Measurements from ENCODE around the gene NHSL1. TPM values are rescaled to one million over a fixed set of nuclear protein-coding genes. Genes with fewer than 3 reads are reported as not detected.

Gene NHSL1
- total and polyA plus RNA-seq, 7 donors: 0.08 to 2.3 (median 1.2) TPM

DNA sequence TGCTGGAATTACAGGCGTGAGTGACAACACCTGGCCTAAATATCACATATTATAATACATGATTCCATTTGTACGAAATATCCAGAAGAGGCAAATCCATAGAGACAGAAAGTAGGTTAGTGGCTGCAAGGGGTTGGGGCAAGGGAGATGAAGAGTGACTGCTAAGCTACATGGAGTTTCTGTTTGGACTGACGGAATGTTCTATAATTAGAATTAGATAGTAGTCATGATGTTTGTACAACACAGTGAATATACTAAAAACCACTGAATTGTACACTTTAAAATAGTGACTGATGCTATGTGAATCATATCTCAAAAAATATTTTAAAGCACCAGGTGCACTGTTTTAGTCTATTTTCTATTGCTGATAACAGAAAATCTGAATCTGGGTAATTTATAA lies 99.0 kb downstream of the NHSL1 start:
- no peak overlapping the region for H3K4me3 ChIP-seq
- no peak overlapping the region for H3K27ac ChIP-seq
- no peaks in the 10 kb centered on the region for H3K9me3 ChIP-seq
- no peak for ATAC-seq
- TF ChIP-seq CTCF (IDR thresholded peaks at IDR 0.05): no peak
- H3K36me3 ChIP-seq (ENCODE audit: insufficient read depth in 1 of 2, low read depth in 1 of 2): no peaks in the 10 kb centered on the region
- no peak for DNase-seq
- H3K27me3 ChIP-seq (ENCODE audit: insufficient read depth in 3 of 3, low read length in 2 of 3): no peaks in the 10 kb centered on the region
- H3K4me1 ChIP-seq: peaks cover under 1% of the 10 kb centered on the region
- intact Hi-C loops (cut with DNase I): loop anchor here in 1 of 2 donors (10.0 kb wide), 1 partner anchor 286 kb away; no protein-coding TSS in a partner anchor
- 79 to 84% (median 82%) methylated on average over 3 of the region's 3 CpGs for WGBS, 3 donors

DNA sequence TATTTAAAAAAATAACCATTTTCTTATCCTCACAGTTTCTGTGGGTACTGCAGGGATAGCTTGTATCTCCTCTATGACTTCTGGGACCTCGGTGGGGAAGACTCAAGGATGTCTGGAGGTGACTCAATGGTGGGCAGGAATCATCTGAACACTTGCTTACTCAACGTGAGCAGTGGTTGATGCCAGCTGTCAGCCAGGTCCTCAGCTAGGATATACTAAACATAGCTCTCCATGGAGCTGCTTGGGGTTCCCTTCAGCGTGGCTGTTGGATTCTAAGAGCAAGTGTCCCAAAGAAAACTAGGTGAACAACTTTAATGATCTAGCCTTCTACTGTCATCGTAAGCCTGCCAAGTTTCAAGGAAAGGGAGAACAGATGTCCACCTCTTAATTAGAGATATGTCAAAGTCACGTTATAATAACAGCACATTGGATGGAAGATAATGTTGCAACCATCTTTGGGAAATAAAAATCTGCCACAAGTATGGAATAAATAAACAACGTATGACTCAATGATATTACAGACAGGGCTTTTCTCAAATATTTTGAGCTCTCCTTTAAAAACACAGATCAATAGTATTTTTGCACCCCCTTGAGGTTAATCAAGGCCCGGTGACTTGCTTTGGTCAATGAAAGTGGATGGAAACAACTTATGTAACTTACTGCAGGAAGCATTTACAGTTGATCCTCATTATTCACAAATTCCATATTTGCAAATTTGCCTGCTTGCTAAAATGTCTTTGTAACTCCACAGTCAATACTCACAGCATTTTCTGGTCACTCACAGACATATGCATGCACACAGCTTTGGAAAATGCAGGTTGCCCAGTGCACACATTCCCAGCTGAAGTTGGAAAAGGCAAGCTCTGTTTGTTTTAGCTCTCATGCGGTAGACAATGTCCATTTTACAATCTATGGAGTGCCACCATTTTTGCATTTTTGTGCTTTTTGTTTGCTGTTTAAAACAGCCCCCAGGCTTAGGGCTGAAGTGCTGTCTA lies 101.9 kb downstream of the NHSL1 start:
- no peak for TF ChIP-seq CTCF (IDR thresholded peaks at IDR 0.05)
- H3K9me3 ChIP-seq: no peaks in the 10 kb centered on the region
- ATAC-seq: no peak
- H3K4me3 ChIP-seq: no peak overlapping the region
- no peaks in the 10 kb centered on the region for H3K4me1 ChIP-seq
- H3K27ac ChIP-seq: no peak overlapping the region
- DNase-seq: no peak
- no peaks in the 10 kb centered on the region for H3K36me3 ChIP-seq (ENCODE audit: insufficient read depth in 1 of 2, low read depth in 1 of 2)
- intact Hi-C loops (cut with DNase I): no loop called here
- no peaks in the 10 kb centered on the region for H3K27me3 ChIP-seq (ENCODE audit: insufficient read depth in 3 of 3, low read length in 2 of 3)
- 78 to 84% (median 78%) methylated on average over 8 of the region's 8 CpGs for WGBS, 3 donors

DNA sequence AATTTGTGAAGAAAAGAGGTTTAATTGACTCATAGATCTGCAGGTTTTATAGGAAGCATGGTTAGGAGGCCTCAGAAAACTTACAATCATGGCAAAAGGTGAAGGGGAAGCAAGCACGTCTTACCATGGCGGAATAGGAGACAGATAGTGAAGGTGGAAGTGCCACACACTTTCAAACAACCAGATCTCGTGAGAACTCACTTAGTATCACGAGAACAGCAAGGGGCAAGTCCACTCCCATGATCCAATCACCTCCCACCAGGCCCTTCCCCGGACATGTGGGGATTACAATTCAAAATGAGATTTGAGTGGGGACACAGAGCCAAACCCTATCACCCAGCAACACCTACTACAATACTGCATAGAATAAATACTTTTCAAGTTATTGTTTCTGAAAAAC lies 102.6 kb downstream of the NHSL1 start:
- Histone ChIP-seq H3K4me1 (no peaks in the 10 kb centered on the region), H3K27me3 (ENCODE audit: insufficient read depth in 3 of 3, low read length in 2 of 3) (no peaks in the 10 kb centered on the region), H3K4me3 (no peak overlapping the region), H3K36me3 (ENCODE audit: insufficient read depth in 1 of 2, low read depth in 1 of 2) (no peaks in the 10 kb centered on the region), H3K9me3 (no peaks in the 10 kb centered on the region), H3K27ac (no peak overlapping the region)
- no peak for DNase-seq
- TF ChIP-seq CTCF (IDR thresholded peaks at IDR 0.05): no peak
- no peak for ATAC-seq
- WGBS, 3 donors: 87 to 90% (median 88%) methylated on average over 5 of the region's 5 CpGs
- intact Hi-C loops (cut with DNase I): no loop called here

DNA sequence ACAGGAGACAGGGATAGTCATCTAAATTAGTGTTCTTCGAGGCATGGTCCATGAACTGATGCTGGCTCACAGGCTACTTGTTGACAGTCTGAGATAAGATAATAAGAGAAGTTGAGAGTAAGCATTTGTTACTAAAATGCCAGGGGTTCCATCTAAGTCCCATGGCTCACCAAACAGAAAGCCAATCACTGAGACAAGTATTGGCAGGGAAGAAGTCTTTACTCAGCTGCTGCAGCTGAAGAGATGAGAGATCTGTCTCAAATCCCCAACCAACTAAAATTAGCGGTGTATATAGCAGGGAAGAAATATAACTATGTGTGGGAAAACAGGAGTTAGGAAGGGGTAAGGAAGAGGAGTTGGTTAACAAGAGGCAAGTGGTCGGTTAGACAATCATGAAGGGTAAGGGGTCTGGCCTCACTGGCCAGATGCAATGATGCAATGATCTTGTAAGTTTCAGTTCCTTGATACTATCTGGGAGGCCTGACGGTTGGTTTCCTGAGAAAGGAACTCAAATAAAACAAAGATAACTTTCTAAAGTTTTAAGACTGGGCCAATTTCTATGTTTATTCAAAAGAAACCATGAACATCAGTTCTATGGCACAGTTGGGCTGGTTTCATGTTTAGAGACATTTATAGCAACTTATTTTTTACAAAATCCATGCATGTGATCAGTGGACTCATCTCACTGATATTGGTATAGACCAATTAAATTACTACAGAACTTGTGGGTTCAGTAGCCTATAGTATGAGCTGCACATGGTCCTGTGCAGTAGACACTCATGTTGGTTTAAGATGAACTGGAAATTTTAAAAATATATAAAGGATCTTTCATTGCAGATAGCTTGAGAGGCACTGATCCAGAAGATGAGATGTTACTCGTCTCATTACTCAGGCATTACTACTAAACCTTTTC lies 105.2 kb downstream of the NHSL1 start:
- Histone ChIP-seq H3K9me3 (no peaks in the 10 kb centered on the region), H3K4me3 (no peak overlapping the region), H3K27ac (no peak overlapping the region), H3K27me3 (ENCODE audit: insufficient read depth in 3 of 3, low read length in 2 of 3) (no peaks in the 10 kb centered on the region), H3K36me3 (ENCODE audit: insufficient read depth in 1 of 2, low read depth in 1 of 2) (no peaks in the 10 kb centered on the region), H3K4me1 (no peaks in the 10 kb centered on the region)
- 78 to 82% (median 80%) methylated on average over 5 of the region's 5 CpGs for WGBS, 3 donors
- TF ChIP-seq CTCF (IDR thresholded peaks at IDR 0.05): no peak
- DNase-seq (no peak), ATAC-seq (no peak)
- intact Hi-C loops (cut with DNase I): no loop called here

Data from psoas muscle (tissue), 8 donors.